A673 (cell line): ENCODE data around the gene GALNT2.

Experiments
- CTCF ChIP-seq: fragments of 300-800, 200-600 bp; sonication (generic); conservative IDR thresholded peaks from 2 replicates; pipeline ENCODE4 v1.5.1; 2017; ENCODE audit warnings: low read depth, mild to moderate bottlenecking, antibody characterized with exemption, low read length, moderate library complexity, mixed read lengths
- EZH2 ChIP-seq: fragments of 200-600 bp; sonication (generic); IDR thresholded peaks from 2 replicates; pipeline ENCODE4 v1.6.1; 2017; ENCODE audit warnings: borderline replicate concordance, low read depth, mild to moderate bottlenecking, mixed read lengths, antibody characterized with exemption, low read length; ENCODE audit not compliant: poor library complexity, severe bottlenecking

- TF ChIP-seq EZH2 (no peak), CTCF (no peak)
These were observed 13.8 kb downstream of the GALNT2 start for GRCh38 chr1:230080822-230081221.
